LNCAP (cell line): ENCODE results near the gene FAM237B.
A peak's percentile ranks its signal among the peaks of the same experiment; 100 is the strongest.

Source experiments
- TF ChIP-seq, protein P1 (sequence below): fragments of 450-650 bp; IDR thresholded peaks from 2 replicates; pipeline ENCODE4 v1.5.1; 2017; ENCODE audit warnings: mild to moderate bottlenecking

The FAM237B gene

DNA sequence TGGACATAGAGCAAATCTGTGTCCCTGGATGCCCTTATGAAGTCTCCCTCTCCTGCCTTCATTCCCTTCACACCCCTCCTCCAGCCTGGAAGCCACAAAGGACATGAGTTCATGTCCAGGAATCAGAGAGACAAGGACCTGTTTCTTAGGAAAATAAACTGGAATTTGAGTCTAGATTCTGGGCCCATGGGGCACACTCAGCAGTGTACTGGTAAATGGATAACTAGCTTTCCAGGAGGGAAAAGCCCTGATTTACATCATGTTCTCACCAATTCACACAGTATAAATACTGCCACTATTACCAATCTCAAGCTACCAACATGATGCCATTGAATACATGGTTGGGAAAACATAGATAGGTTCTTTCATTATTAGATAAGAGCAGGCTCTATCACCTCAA lies 9.9 kb downstream of the FAM237B start:
- TF ChIP-seq, protein P1, sequence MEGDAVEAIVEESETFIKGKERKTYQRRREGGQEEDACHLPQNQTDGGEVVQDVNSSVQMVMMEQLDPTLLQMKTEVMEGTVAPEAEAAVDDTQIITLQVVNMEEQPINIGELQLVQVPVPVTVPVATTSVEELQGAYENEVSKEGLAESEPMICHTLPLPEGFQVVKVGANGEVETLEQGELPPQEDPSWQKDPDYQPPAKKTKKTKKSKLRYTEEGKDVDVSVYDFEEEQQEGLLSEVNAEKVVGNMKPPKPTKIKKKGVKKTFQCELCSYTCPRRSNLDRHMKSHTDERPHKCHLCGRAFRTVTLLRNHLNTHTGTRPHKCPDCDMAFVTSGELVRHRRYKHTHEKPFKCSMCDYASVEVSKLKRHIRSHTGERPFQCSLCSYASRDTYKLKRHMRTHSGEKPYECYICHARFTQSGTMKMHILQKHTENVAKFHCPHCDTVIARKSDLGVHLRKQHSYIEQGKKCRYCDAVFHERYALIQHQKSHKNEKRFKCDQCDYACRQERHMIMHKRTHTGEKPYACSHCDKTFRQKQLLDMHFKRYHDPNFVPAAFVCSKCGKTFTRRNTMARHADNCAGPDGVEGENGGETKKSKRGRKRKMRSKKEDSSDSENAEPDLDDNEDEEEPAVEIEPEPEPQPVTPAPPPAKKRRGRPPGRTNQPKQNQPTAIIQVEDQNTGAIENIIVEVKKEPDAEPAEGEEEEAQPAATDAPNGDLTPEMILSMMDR, result no peak

DNA sequence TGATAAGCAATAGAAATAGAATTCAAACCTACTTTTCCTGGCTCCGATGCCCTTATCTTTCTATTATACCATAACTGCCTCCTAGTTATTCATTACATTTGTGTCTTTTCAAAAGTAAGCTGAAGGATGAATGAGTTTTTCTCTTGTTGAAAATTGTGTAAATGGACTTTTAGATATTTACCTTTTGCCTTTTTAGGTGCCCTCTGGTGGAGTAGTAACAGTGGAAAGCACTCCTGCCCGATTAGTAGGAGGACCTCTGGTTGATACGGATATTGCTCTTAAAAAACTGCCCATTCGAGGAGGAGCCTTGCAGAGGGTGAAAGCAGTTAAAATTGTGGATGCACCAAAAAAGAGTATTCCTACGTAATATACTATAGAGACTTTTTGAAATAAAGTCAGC lies 11.2 kb downstream of the FAM237B start:
- TF ChIP-seq, protein P1, result no peak

DNA sequence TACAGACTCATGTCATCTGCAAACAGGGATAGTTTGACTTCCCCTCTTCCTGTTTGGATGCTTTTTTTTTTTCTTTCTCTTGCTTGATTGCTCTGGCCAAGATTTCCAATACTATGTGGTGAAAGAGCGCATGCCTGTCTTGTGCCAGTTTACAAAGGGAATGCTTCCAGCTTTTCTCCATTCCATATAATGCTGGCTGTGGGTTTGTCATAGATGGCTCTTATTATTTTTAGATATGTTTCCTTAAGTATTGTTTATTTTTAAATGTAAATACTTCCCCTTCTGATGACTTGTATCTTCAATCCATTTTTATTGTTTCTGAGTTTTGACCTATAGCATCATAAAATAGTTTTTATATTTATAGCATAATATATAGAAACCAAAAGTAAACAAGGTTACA lies 17.9 kb downstream of the FAM237B start:
- TF ChIP-seq, protein P1, result no peak

DNA sequence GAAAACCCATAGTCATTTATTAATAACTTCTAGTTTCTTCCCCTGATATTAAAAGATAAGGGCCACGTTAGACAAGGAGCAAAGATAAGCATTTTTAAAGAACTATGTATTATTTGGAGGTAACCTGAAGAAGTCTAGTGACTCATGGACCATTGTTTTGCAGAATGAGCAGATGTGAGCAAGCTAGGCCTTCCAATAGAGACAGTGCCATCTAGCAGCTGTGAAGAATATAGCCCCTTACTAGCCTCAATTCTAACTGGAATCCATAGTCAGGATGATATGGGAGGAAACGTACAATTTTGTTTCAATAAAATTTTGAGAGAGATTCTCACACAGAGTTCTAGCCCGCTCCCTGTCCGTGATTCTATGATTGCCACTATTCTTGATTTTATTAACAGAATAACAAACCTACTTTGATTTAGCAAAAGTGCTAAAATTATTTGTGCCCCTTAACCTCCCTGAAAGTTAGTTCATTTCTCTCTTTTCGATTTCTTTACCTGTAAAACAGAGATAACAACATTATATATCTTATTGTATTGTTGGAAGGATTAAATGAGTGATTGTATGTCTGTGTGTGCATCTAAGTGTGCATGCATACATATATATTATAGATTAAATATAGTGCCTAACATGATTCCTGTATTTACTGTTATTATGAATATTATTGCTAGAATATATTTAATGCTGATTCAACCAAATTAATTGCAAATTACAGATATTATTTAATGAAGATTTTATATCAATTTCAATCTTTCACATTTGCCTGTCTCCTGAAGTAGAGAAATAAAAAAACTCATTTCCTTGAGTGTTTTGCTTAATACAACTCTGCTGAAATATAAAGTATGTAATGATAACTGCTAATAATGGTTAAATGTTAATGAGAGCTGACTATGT lies 22.7 kb downstream of the FAM237B start:
- TF ChIP-seq, protein P1, result peak; percentile 68

DNA sequence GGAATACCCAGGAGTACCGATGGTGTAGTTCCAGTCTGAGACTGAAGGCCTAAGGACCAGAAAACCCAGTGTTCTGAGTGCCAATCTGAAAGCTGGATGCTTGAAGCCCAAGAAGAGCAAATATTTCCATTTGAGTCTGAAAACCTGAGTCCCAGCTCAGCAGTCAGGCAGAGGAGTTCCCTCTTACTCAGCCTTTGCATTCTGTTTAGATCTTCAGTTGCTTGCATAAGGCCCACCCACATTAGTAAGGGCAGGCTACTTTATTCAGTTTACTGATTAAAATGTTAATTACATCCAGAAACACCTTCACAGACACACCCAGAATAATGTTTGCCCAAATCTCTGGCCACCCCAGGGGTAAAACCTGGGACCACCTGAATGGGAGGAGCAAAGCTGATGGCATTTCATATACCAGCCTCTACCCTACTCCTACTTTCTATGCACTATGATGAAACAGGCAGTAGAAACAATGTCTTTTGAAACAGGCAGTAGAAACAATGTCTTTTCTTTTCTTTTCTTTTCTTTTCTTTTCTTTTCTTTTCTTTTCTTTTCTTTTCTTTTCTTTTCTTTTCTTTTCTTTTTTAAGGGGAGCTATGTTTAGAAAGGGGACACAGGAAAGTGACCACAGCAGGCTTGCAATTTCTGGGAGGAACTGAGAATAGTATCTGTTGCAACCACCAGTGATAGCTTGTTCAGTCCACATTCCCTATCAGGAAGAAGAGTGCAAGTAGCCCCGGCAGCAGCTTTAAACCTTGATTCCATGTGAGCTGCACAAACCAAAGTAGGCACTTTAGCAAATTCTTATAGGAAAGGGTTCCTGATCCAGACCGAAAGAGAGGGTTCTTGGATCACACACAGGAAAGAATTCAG lies 30.6 kb downstream of the FAM237B start:
- TF ChIP-seq, protein P1, result no peak

DNA sequence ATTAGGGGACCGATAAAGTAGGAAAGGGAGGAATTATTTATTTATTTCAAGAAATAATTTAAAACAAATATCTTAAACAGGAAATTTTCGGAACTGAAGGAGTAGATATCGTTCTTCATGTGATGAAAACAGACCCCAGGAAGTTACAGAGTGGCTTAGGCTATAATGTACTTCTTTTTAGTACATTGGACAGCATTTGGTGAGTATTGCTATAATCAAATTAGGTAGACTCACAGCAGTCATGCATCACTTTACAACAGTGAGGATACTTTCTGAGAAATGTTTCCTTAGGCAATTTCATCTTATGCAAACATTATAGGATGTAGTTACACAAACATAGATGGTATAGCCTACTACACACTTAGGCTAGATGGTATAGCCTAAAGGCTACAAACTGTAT lies 33.0 kb downstream of the FAM237B start:
- TF ChIP-seq, protein P1, result no peak

DNA sequence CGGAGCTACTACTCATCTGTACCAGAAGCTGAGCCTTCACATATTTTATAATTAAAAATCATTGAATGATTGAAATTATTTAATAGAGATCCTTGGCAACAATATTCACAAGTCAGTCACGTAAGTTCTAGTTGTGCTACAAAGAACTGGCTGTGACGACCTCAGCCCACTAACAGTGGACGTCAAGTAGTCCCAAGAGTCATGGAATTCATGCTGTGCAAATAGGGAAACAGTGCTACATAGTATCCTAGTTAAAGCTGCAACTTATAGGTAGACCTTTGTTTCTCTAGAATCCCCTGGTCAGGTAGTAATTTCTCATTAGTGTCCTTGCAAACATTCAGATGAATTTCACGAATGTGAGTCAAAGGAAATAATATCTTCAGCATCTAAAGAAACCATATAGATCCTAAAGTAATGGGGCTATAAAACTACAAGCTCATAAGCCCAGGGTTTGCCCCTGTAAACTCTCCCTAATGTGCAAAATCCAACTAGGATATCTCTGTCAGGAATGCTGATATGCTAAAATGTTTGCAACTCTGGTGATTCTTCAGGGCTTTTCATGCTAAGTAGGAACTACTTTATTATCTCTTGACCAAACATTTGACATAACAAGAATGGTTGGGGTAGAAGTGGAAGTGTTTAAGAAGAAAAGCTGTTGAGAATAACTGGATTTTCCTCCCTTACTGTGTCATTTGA lies 44.9 kb downstream of the FAM237B start:
- TF ChIP-seq, protein P1, result no peak
